Activated T-helper 2 cell treated with anti-CD3 and anti-CD28 coated beads, Interferon-gamma antibody, Interleukin-2, Interleukin-4, amounts not matched to agents 10 μg/mL and 5 μg/mL and 100 μg/mL, durations not matched to agents 14 hours and 24 hours and 36 hours (primary cell): ENCODE data around the gene ZNF816. TPM values are rescaled to one million over a fixed set of nuclear protein-coding genes. Genes with fewer than 3 reads are reported as not detected.
"Not testable (repeated sequence)": the region's sequence is repeated elsewhere in the genome, so short reads cannot be mapped to it uniquely, and the experiment has no call there.

ENCODE experiments used
- DNase-seq: peaks from one replicate; pipeline ENCODE4 v3.0.0; 2021; ENCODE audit warnings: low spot score
- H3K27ac Mint-ChIP-seq: one replicate; pipeline ENCODE4 v1.8.0; 2021; ENCODE audit warnings: mixed read lengths
- H3K27me3 Mint-ChIP-seq: one replicate; pipeline ENCODE4 v1.8.0; 2021; ENCODE audit warnings: low read depth, mixed read lengths
- H3K36me3 Mint-ChIP-seq: one replicate; pipeline ENCODE4 v1.8.0; 2021; ENCODE audit warnings: low read depth, mixed read lengths
- H3K4me1 Mint-ChIP-seq: one replicate; pipeline ENCODE4 v1.8.0; 2021; ENCODE audit warnings: low read depth, mixed read lengths
- H3K4me3 Mint-ChIP-seq: one replicate; pipeline ENCODE4 v1.8.0; 2021; ENCODE audit warnings: low read depth, mild to moderate bottlenecking, moderate library complexity, mixed read lengths
- H3K9me3 Mint-ChIP-seq: one replicate; pipeline ENCODE4 v1.8.0; 2021; ENCODE audit warnings: mixed read lengths
- intact Hi-C: fragments of 100-400 bp; cut with micrococcal nuclease; formaldehyde crosslinking; loops from one replicate; pipeline ENCODE4 v1.15.1; 2023
- total RNA-seq: library from RNA; stranded (reverse); gene quantifications from 2 replicates; pipeline ENCODE4 v1.2.3, GENCODE V29; 2022

The ZNF816 gene
- total RNA-seq, 1 donor from 2014 or later: 8.4 TPM

- H3K4me1 Mint-ChIP-seq: no peaks in the 10 kb centered on the region
- intact Hi-C loops: loop anchor here (10.0 kb wide), 1 partner anchor 447 kb away; the partner anchor contains the start of gene ZNF765
- H3K36me3 Mint-ChIP-seq: peaks cover 43% of the 10 kb centered on the region
- H3K27me3 Mint-ChIP-seq: no peaks in the 10 kb centered on the region
- peaks cover 75% of the 10 kb centered on the region for H3K9me3 Mint-ChIP-seq
- no peak overlapping the region for H3K27ac Mint-ChIP-seq
- DNase-seq: no peak
- H3K4me3 Mint-ChIP-seq: no peak overlapping the region
Measured at GRCh38 chr19:52948025-52948770, 14.5 kb downstream of the ZNF816 start.

GRCh38 chr19:52946322-52947310 lies 16.1 kb downstream of the ZNF816 start:
- DNase-seq: no peak
- Mint-ChIP-seq H3K27me3 (no peaks in the 10 kb centered on the region), H3K9me3 (peaks cover 60% of the 10 kb centered on the region), H3K4me3 (no peak overlapping the region), H3K27ac (no peak overlapping the region), H3K4me1 (peaks cover 3% of the 10 kb centered on the region), H3K36me3 (peaks cover 29% of the 10 kb centered on the region)
- intact Hi-C loops: loop anchor here (10.0 kb wide), 1 partner anchor 448 kb away; the partner anchor contains the start of gene ZNF765

- no peak for DNase-seq
- intact Hi-C loops: loop anchor here (10.0 kb wide), 1 partner anchor 449 kb away; the partner anchor contains the start of gene ZNF765
- Mint-ChIP-seq H3K4me3 (no peak overlapping the region), H3K36me3 (peaks cover 27% of the 10 kb centered on the region), H3K27ac (no peak overlapping the region), H3K27me3 (no peaks in the 10 kb centered on the region), H3K4me1 (peaks cover 11% of the 10 kb centered on the region), H3K9me3 (peaks cover 51% of the 10 kb centered on the region)
Measured at GRCh38 chr19:52945652-52946321, 16.9 kb downstream of the ZNF816 start.

GRCh38 chr19:52944703-52945493 lies 17.8 kb downstream of the ZNF816 start:
- peaks cover 12% of the 10 kb centered on the region for H3K4me1 Mint-ChIP-seq

GRCh38 chr19:52943884-52944643 lies 18.6 kb downstream of the ZNF816 start:
- no peak overlapping the region for H3K4me3 Mint-ChIP-seq
- DNase-seq: no peak
- intact Hi-C loops: loop anchor here (2.0 to 10.0 kb wide), 3 partner anchors 21 to 451 kb away; partner anchors contain the start of genes ZNF160, ZNF765 and ZNF888
- H3K27ac Mint-ChIP-seq: no peak overlapping the region
- H3K9me3 Mint-ChIP-seq: peaks cover 36% of the 10 kb centered on the region
- H3K36me3 Mint-ChIP-seq: peaks cover 19% of the 10 kb centered on the region
- peaks cover 13% of the 10 kb centered on the region for H3K4me1 Mint-ChIP-seq
- H3K27me3 Mint-ChIP-seq: no peaks in the 10 kb centered on the region

More at GRCh38 chr19:52944703-52945493, 17.8 kb downstream of the ZNF816 start:
- not testable (repeated sequence) for H3K4me3 Mint-ChIP-seq, H3K27me3 Mint-ChIP-seq, H3K27ac Mint-ChIP-seq, DNase-seq
- Mint-ChIP-seq H3K9me3 (peaks cover 43% of the 10 kb centered on the region), H3K36me3 (peaks cover 21% of the 10 kb centered on the region)
- intact Hi-C loops: loop anchor here (5.0 to 10.0 kb wide), 2 partner anchors 157 to 450 kb away; partner anchors contain the start of genes ZNF160 and ZNF765

- Mint-ChIP-seq H3K4me1 (peaks cover 20% of the 10 kb centered on the region), H3K36me3 (peaks cover 26% of the 10 kb centered on the region), H3K4me3 (peak overlapping the region; percentile 90), H3K9me3 (peaks cover 41% of the 10 kb centered on the region), H3K27me3 (no peaks in the 10 kb centered on the region), H3K27ac (no peak overlapping the region)
- intact Hi-C loops: loop anchor here (2.0 to 10.0 kb wide), 3 partner anchors 21 to 451 kb away; partner anchors contain the start of genes ZNF160, ZNF765 and ZNF888
- no peak for DNase-seq
Measured at GRCh38 chr19:52943134-52943883, 19.4 kb downstream of the ZNF816 start.

- Mint-ChIP-seq H3K27ac (peak overlapping the region; percentile 89), H3K4me3 (peak overlapping the region; percentile 90), H3K27me3 (no peaks in the 10 kb centered on the region), H3K4me1 (peaks cover 21% of the 10 kb centered on the region), H3K36me3 (peaks cover 30% of the 10 kb centered on the region), H3K9me3 (peaks cover 38% of the 10 kb centered on the region)
- DNase-seq: peak; percentile 95
- intact Hi-C loops: loop anchor here (1.0 to 10.0 kb wide), 5 partner anchors 20 to 452 kb away; partner anchors contain the start of genes ZNF160, ZNF320, ZNF765 and ZNF816
Measured at GRCh38 chr19:52942386-52943133, 20.1 kb downstream of the ZNF816 start.

GRCh38 chr19:52941941-52942385 lies 20.7 kb downstream of the ZNF816 start:
- peaks cover 36% of the 10 kb centered on the region for H3K36me3 Mint-ChIP-seq
- H3K27ac Mint-ChIP-seq: peak overlapping the region; percentile 89
- intact Hi-C loops: loop anchor here (1.0 to 10.0 kb wide), 6 partner anchors 19 to 453 kb away; partner anchors contain the start of genes ZNF160, ZNF320, ZNF611 and ZNF765
- H3K4me1 Mint-ChIP-seq: peaks cover 22% of the 10 kb centered on the region
- peaks cover 34% of the 10 kb centered on the region for H3K9me3 Mint-ChIP-seq
- H3K27me3 Mint-ChIP-seq: no peaks in the 10 kb centered on the region
- DNase-seq: no peak
- peak overlapping the region; percentile 90 for H3K4me3 Mint-ChIP-seq

- H3K27me3 Mint-ChIP-seq: not testable (repeated sequence)
Measured at GRCh38 chr19:52941523-52941922, 21.2 kb downstream of the ZNF816 start.

GRCh38 chr19:52940905-52941304 lies 21.8 kb downstream of the ZNF816 start:
- H3K36me3 Mint-ChIP-seq: peaks cover 43% of the 10 kb centered on the region
- intact Hi-C loops: loop anchor here (2.0 to 10.0 kb wide), 3 partner anchors 161 to 454 kb away; partner anchors contain the start of genes ZNF160, ZNF611 and ZNF765
- H3K27ac Mint-ChIP-seq, DNase-seq, H3K27me3 Mint-ChIP-seq: not testable (repeated sequence)
- peaks cover 26% of the 10 kb centered on the region for H3K4me1 Mint-ChIP-seq
- H3K9me3 Mint-ChIP-seq: peaks cover 36% of the 10 kb centered on the region
- peak overlapping the region; percentile 90 for H3K4me3 Mint-ChIP-seq

More at GRCh38 chr19:52941523-52941922, 21.2 kb downstream of the ZNF816 start:
- DNase-seq: not testable (repeated sequence)
- Mint-ChIP-seq H3K4me1 (peaks cover 26% of the 10 kb centered on the region), H3K9me3 (peaks cover 34% of the 10 kb centered on the region), H3K4me3 (peak overlapping the region; percentile 90), H3K36me3 (peaks cover 40% of the 10 kb centered on the region), H3K27ac (peak overlapping the region; percentile 89)
- intact Hi-C loops: loop anchor here (2.0 to 10.0 kb wide), 3 partner anchors 161 to 453 kb away; partner anchors contain the start of genes ZNF160, ZNF611 and ZNF765
